Natural killer cell treated with Interleukin-12 subunit alpha and Interleukin-12 subunit beta and Interleukin-15 and Interleukin-18, amount 100 ng/mL, for 72 hours (primary cell): Measurements from ENCODE around the gene CLPTM1. TPM values are rescaled to one million over a fixed set of nuclear protein-coding genes. Genes with fewer than 3 reads are reported as not detected.

Experiments used
- total RNA-seq, 2 donors: library from RNA; stranded (reverse); gene quantifications; one replicate each; pipeline ENCODE4 v1.2.3, GENCODE V29; 2022

CLPTM1 gene
- total RNA-seq, 2 donors from 2014 or later: 90.9 to 116 TPM

Other genes starting within 250 kb of the CLPTM1 start
- 100 to 1,000 TPM; 117 to 122 TPM for gene BCL3, start 206.7 kb upstream of the CLPTM1 start, total RNA-seq
- gene CBLC, start 177.5 kb upstream of the CLPTM1 start, total RNA-seq: not detected
- not detected for gene BCAM, start 146.3 kb upstream of the CLPTM1 start, total RNA-seq
- gene NECTIN2, start 109.1 kb upstream of the CLPTM1 start, total RNA-seq: 1 to 10 TPM; 1.3 to 1.6 TPM
- 100 to 1,000 TPM; 119 to 240 TPM for gene TOMM40, start 64.1 kb upstream of the CLPTM1 start, total RNA-seq
- gene APOE, start 49.6 kb upstream of the CLPTM1 start, total RNA-seq: 1 to 10 TPM; 1.5 to 1.6 TPM
- gene APOC1, start 40.8 kb upstream of the CLPTM1 start, total RNA-seq: not detected
- not detected for gene APOC4, start 13.1 kb upstream of the CLPTM1 start, total RNA-seq
- 1 to 10 TPM in 1 of 2 donors, not detected in 1; 4.6 TPM for gene APOC2, start 9.3 kb upstream of the CLPTM1 start, total RNA-seq
- gene RELB, start 46.1 kb downstream of the CLPTM1 start, total RNA-seq: 10 to 100 TPM; 47.0 to 81.6 TPM
- gene CLASRP, start 83.7 kb downstream of the CLPTM1 start, total RNA-seq: 100 to 1,000 TPM in 1 of 2 donors, 10 to 100 TPM in 1; 84.1 to 147 TPM
- 1 to 10 TPM; 5.0 to 5.5 TPM for gene ZNF296, start 121.1 kb downstream of the CLPTM1 start, total RNA-seq
- 10 to 100 TPM; 59.0 TPM for gene GEMIN7, start 123.9 kb downstream of the CLPTM1 start, total RNA-seq
- gene PPP1R37, start 137.8 kb downstream of the CLPTM1 start, total RNA-seq: 10 to 100 TPM; 18.1 to 36.3 TPM
- under 1 TPM; 0.14 to 0.22 TPM for gene NKPD1, start 205.6 kb downstream of the CLPTM1 start, total RNA-seq
- gene TRAPPC6A, start 222.9 kb downstream of the CLPTM1 start, total RNA-seq: 10 to 100 TPM; 17.5 to 33.5 TPM
- 10 to 100 TPM; 15.4 to 20.5 TPM for gene BLOC1S3, start 223.4 kb downstream of the CLPTM1 start, total RNA-seq